Spleen (tissue), 11 donors: ENCODE data around the gene SLC7A11. TPM values are rescaled to one million over a fixed set of nuclear protein-coding genes. Genes with fewer than 3 reads are reported as not detected.

ENCODE experiments used
- DNase-seq: peaks from one replicate; pipeline ENCODE4 v3.0.0-alpha.2; 2020
- H3K27ac ChIP-seq, 8 donors: fragments of 200-600 bp; sonication (generic) in 7 of 8; 1 replicate in 4 of 8; 2 replicates in 4 of 8; pipeline versions ENCODE4 v1.5.0 to v1.8.0; 2016 to 2021; ENCODE audit warnings: inconsistent platforms in 4 of 8, mild to moderate bottlenecking in 4 of 8, moderate library complexity in 1 of 8
- H3K27me3 ChIP-seq, 7 donors: fragments of 200-600 bp; sonication (generic) in 6 of 7; replicated peaks in 1 of 7; 1 replicate in 4 of 7; 2 replicates in 3 of 7; pipeline versions ENCODE4 v1.5.0 to v1.8.0; 2016 to 2021; ENCODE audit warnings: inconsistent platforms in 3 of 7, mild to moderate bottlenecking in 1 of 7
- H3K36me3 ChIP-seq, 6 donors: fragments of 200-600 bp; sonication (generic) in 5 of 6; 1 replicate in 4 of 6; 2 replicates in 2 of 6; pipeline versions ENCODE4 v1.5.0 to v1.8.0; 2016 to 2021; ENCODE audit warnings: inconsistent platforms in 2 of 6
- H3K4me1 ChIP-seq, 6 donors: fragments of 200-600 bp; sonication (generic) in 5 of 6; 1 replicate in 3 of 6; 2 replicates in 3 of 6; pipeline versions ENCODE4 v1.5.0 to v1.8.0; 2016 to 2021; ENCODE audit warnings: inconsistent platforms in 3 of 6
- H3K4me3 ChIP-seq, 8 donors: fragments of 200-600 bp; sonication (generic) in 7 of 8; 1 replicate in 4 of 8; 2 replicates in 4 of 8; pipeline versions ENCODE4 v1.5.0 to v1.8.0; 2016 to 2021; ENCODE audit warnings: inconsistent platforms in 4 of 8, mild to moderate bottlenecking in 4 of 8, moderate library complexity in 2 of 8
- H3K9me3 ChIP-seq, 8 donors: fragments of 200-600 bp; sonication (generic) in 7 of 8; 1 replicate in 4 of 8; 2 replicates in 4 of 8; pipeline versions ENCODE4 v1.5.0 to v1.8.0; 2016 to 2021; ENCODE audit warnings: inconsistent platforms in 4 of 8
- CTCF ChIP-seq, 11 experiments: fragments of 200-600 bp in 7 of 11; fragments of 450-650 bp in 4 of 11; sonication (generic) in 4 of 11; IDR thresholded peaks in 8 of 11; conservative IDR thresholded peaks in 3 of 11; 1 replicate in 7 of 11; 2 replicates in 4 of 11; pipeline versions ENCODE4 v1.4.0 to v1.8.0; 2016 to 2021; ENCODE audit warnings: antibody characterized with exemption in 11 of 11, inconsistent platforms in 4 of 11, mild to moderate bottlenecking in 1 of 11
- POLR2A ChIP-seq, 3 donors: fragments of 450-650 bp; IDR thresholded peaks; one replicate each; pipeline ENCODE4 v1.5.1; 2017; ENCODE audit warnings: antibody characterized with exemption in 3 of 3, mild to moderate bottlenecking in 1 of 3
- POLR2AphosphoS5 ChIP-seq, 3 donors: sonication (generic); formaldehyde crosslinking; IDR thresholded peaks; one replicate each; pipeline ENCODE4 v1.5.1; 2017; ENCODE audit warnings: antibody characterized with exemption in 3 of 3
- WGBS, 5 donors: extraction: QIAGEN DNeasy Blood & Tissue Kit in 3 of 5; methylation state at CpG; one replicate each; pipeline versions ENCODE4 v1.1.5 to v1.1.7; 2013 to 2018; 5-methylcytosine and 5-hydroxymethylcytosine counted together
- intact Hi-C: fragments of 100-400 bp; cut with DNase I; formaldehyde crosslinking; loops from one replicate; pipeline ENCODE4 v1.15.0; 2023; ENCODE audit warnings: low total_unique reads
- polyA plus RNA-seq, 3 donors: library from polyadenylated mRNA; stranded (reverse); fragments of 200-250 nt; gene quantifications; one replicate each; pipeline ENCODE4 v1.2.1, GENCODE V29; 2013
- total RNA-seq, 7 donors: library from RNA; depleted of rRNA in 3 of 7; stranded (reverse); fragments of >200 nt in 3 of 7; fragmentation: NEBNext Ultra II Directional in 4 of 7; extraction: Animal tissue kit (Norgen Biotek cat#: 25700) in 4 of 7; gene quantifications; one replicate each; pipeline versions ENCODE4 v1.1.0 to v1.2.1, GENCODE V29; 2016 to 2021
- donor health status: healthy with polysubstance abuse.
- donor health status: DM: no; HTN: no; CAD: no; lungs with moderate emphysema.
- donor health status: DM: no; HTN: no; CAD: no.
- donor health status: Bipolar disorder and iron deficiency.
- donor health status: healthy.
- donor health status: DM: no; HTN: no; CAD: no.
- donor health status: DM: yes; HTN: yes; CAD: no.

Gene SLC7A11
- total and polyA plus RNA-seq, 10 donors: 0.13 to 2.1 (median 0.52) TPM

- H3K27me3 ChIP-seq: no peaks in the 10 kb centered on the region
- TF ChIP-seq POLR2AphosphoS5 (IDR thresholded peaks at IDR 0.05) (no peak), CTCF (IDR thresholded peaks at IDR 0.05 in 8 of 11, conservative IDR thresholded peaks at IDR 0.05 in 3 of 11) (no peak), POLR2A (IDR thresholded peaks at IDR 0.05) (no peak)
- no peak overlapping the region for H3K4me3 ChIP-seq
- no peaks in the 10 kb centered on the region for H3K9me3 ChIP-seq
- intact Hi-C loops: no loop called here
- H3K36me3 ChIP-seq: no peaks in the 10 kb centered on the region
- no peak overlapping the region for H3K27ac ChIP-seq
- no peaks in the 10 kb centered on the region for H3K4me1 ChIP-seq
- no peak for DNase-seq
Observed at GRCh38 chr4:138224614-138225013, 17.5 kb downstream of the SLC7A11 start.

GRCh38 chr4:138223231-138223910 lies 18.8 kb downstream of the SLC7A11 start:
- H3K9me3 ChIP-seq: no peaks in the 10 kb centered on the region
- H3K4me1 ChIP-seq: no peaks in the 10 kb centered on the region
- TF ChIP-seq CTCF (IDR thresholded peaks at IDR 0.05 in 8 of 11, conservative IDR thresholded peaks at IDR 0.05 in 3 of 11) (no peak), POLR2AphosphoS5 (IDR thresholded peaks at IDR 0.05) (no peak), POLR2A (IDR thresholded peaks at IDR 0.05) (no peak)
- intact Hi-C loops: no loop called here
- no peak overlapping the region for H3K27ac ChIP-seq
- DNase-seq: no peak
- no peak overlapping the region for H3K4me3 ChIP-seq
- no peaks in the 10 kb centered on the region for H3K27me3 ChIP-seq
- WGBS, 5 donors: 67 to 71% (median 70%) methylated on average over 4 of the region's 4 CpGs
- no peaks in the 10 kb centered on the region for H3K36me3 ChIP-seq

GRCh38 chr4:138222046-138222445 lies 20.1 kb downstream of the SLC7A11 start:
- H3K27me3 ChIP-seq: no peaks in the 10 kb centered on the region
- intact Hi-C loops: no loop called here
- no peak for DNase-seq
- H3K27ac ChIP-seq: no peak overlapping the region
- WGBS, 5 donors: 51 to 68% (median 57%) methylated on average over 4 of the region's 4 CpGs
- TF ChIP-seq CTCF (IDR thresholded peaks at IDR 0.05 in 8 of 11, conservative IDR thresholded peaks at IDR 0.05 in 3 of 11): no peak
- no peak for TF ChIP-seq POLR2A (IDR thresholded peaks at IDR 0.05)
- no peak for TF ChIP-seq POLR2AphosphoS5 (IDR thresholded peaks at IDR 0.05)
- no peak overlapping the region for H3K4me3 ChIP-seq
- no peaks in the 10 kb centered on the region for H3K36me3 ChIP-seq
- no peaks in the 10 kb centered on the region for H3K4me1 ChIP-seq
- H3K9me3 ChIP-seq: no peaks in the 10 kb centered on the region

GRCh38 chr4:138218976-138219375 lies 23.2 kb downstream of the SLC7A11 start:
- no peaks in the 10 kb centered on the region for H3K36me3 ChIP-seq
- intact Hi-C loops: no loop called here
- no peaks in the 10 kb centered on the region for H3K27me3 ChIP-seq
- no peak overlapping the region for H3K27ac ChIP-seq
- DNase-seq: no peak
- 76 to 79% (median 77%) methylated on average over 5 of the region's 5 CpGs for WGBS, 5 donors
- H3K9me3 ChIP-seq: no peaks in the 10 kb centered on the region
- no peak overlapping the region for H3K4me3 ChIP-seq
- no peak for TF ChIP-seq POLR2A (IDR thresholded peaks at IDR 0.05)
- no peak for TF ChIP-seq CTCF (IDR thresholded peaks at IDR 0.05 in 8 of 11, conservative IDR thresholded peaks at IDR 0.05 in 3 of 11)
- TF ChIP-seq POLR2AphosphoS5 (IDR thresholded peaks at IDR 0.05): no peak
- H3K4me1 ChIP-seq: no peaks in the 10 kb centered on the region
